Keratinocyte (primary cell): ENCODE results near the gene PRKAG2. TPM values are rescaled to one million over a fixed set of nuclear protein-coding genes. Genes with fewer than 3 reads are reported as not detected.

Experiments used
- DNase-seq: peaks from one replicate; pipeline ENCODE4 v3.0.0-alpha.2; 2011; ENCODE audit warnings: low read depth, missing footprints, low spot score
- FAIRE-seq: peaks from 2 replicates; lab custom pipeline; 2011; peaks lifted over from hg19 to GRCh38; lab: Jason Lieb, UNC
- H2AFZ ChIP-seq: 2 replicates; pipeline ENCODE4 v1.6.0; 2012; ENCODE audit warnings: low read length, control low read depth, inconsistent platforms; ENCODE audit not compliant: control insufficient read depth
- H3K27ac ChIP-seq: 2 replicates; pipeline ENCODE4 v1.5.1; 2011; ENCODE audit warnings: low read length; ENCODE audit not compliant: control insufficient read depth, insufficient read depth
- H3K27me3 ChIP-seq: 3 replicates; pipeline ENCODE4 v1.6.0; 2011; ENCODE audit warnings: low read length; ENCODE audit not compliant: control insufficient read depth, insufficient read depth; ENCODE audit errors: extremely low read depth
- H3K36me3 ChIP-seq, 2 experiments: 2 replicates in 1 of 2; 3 replicates in 1 of 2; pipeline ENCODE4 v1.5.1; 2011; ENCODE audit warnings: low read length in 2 of 2, mild to moderate bottlenecking in 1 of 2; ENCODE audit not compliant: control insufficient read depth in 2 of 2, insufficient read depth in 2 of 2; ENCODE audit errors: extremely low read depth in 1 of 2
- H3K4me1 ChIP-seq: 3 replicates; pipeline ENCODE4 v1.5.1; 2011; ENCODE audit warnings: low read length; ENCODE audit not compliant: control insufficient read depth, insufficient read depth; ENCODE audit errors: extremely low read depth
- H3K4me2 ChIP-seq: 3 replicates; pipeline ENCODE4 v1.6.0; 2011; ENCODE audit warnings: low read depth, low read length; ENCODE audit not compliant: control insufficient read depth, insufficient read depth; ENCODE audit errors: extremely low read depth
- H3K4me3 ChIP-seq, 3 experiments: fragments of 200-600 bp in 1 of 3; sonication (generic) in 1 of 3; 2 replicates in 2 of 3; 3 replicates in 1 of 3; pipeline ENCODE4 v1.5.1; 2011 to 2016; ENCODE audit warnings: low read length in 3 of 3, mild to moderate bottlenecking in 3 of 3, control low read depth in 2 of 3, inconsistent platforms in 1 of 3, low read depth in 1 of 3, mixed read lengths in 1 of 3, mixed run types in 1 of 3, moderate library complexity in 1 of 3; ENCODE audit not compliant: control insufficient read depth in 2 of 3, insufficient read depth in 2 of 3; ENCODE audit errors: extremely low read depth in 1 of 3
- H3K79me2 ChIP-seq: 2 replicates; pipeline ENCODE4 v1.6.0; 2012; ENCODE audit warnings: low read length; ENCODE audit not compliant: control insufficient read depth, insufficient read depth
- H3K9ac ChIP-seq: 3 replicates; pipeline ENCODE4 v1.6.0; 2011; ENCODE audit warnings: low read length; ENCODE audit not compliant: control insufficient read depth, insufficient read depth; ENCODE audit errors: extremely low read depth
- H3K9me1 ChIP-seq: 3 replicates; pipeline ENCODE4 v1.6.0; 2011; ENCODE audit warnings: low read length; ENCODE audit not compliant: control insufficient read depth, insufficient read depth; ENCODE audit errors: extremely low read depth
- H3K9me3 ChIP-seq: 2 replicates; pipeline ENCODE4 v1.5.1; 2012; ENCODE audit warnings: low read depth, low read length; ENCODE audit not compliant: control insufficient read depth
- H4K20me1 ChIP-seq: 3 replicates; pipeline ENCODE4 v1.6.0; 2011; ENCODE audit warnings: low read length; ENCODE audit not compliant: control insufficient read depth, insufficient read depth; ENCODE audit errors: extremely low read depth
- CTCF ChIP-seq, 3 experiments: IDR thresholded peaks in 1 of 3; conservative IDR thresholded peaks in 1 of 3; optimal IDR thresholded peaks in 1 of 3; 2 replicates in 2 of 3; 3 replicates in 1 of 3; pipeline versions ENCODE3 to v1.5.1; 2011; ENCODE audit warnings: low read length in 3 of 3, mild to moderate bottlenecking in 3 of 3, moderate library complexity in 2 of 3, control low read depth in 1 of 3, inconsistent platforms in 1 of 3; ENCODE audit not compliant: insufficient read depth in 2 of 3; ENCODE audit errors: extremely low read depth in 1 of 3
- EZH2 ChIP-seq: IDR thresholded peaks from one replicate; pipeline ENCODE4 v1.6.1; 2012; ENCODE audit warnings: inconsistent platforms, mild to moderate bottlenecking, low read length, moderate library complexity
- dilution Hi-C: fragments of 300-500 bp; cut with MboI; formaldehyde crosslinking; loops from one replicate; pipeline ENCODE4 v1.7.0; 2020; ENCODE audit warnings: low sequenced_read_pairs; ENCODE audit not compliant: extremely low pct_ligation_motif_present
- polyA plus RNA-seq, 5 experiments: library from polyadenylated mRNA; depleted of rRNA in 3 of 5; stranded (reverse) in 3 of 5; stranded (forward) in 1 of 5; unstranded in 1 of 5; fragments of >200 nt; gene quantifications; 1 replicate in 1 of 5; 2 replicates in 3 of 5; 3 replicates in 1 of 5; pipeline versions ENCODE4 v1.2.1 to v1.2.3, GENCODE V29; 2011 to 2012; ENCODE audit warnings: missing spikeins in 2 of 5, low read depth in 1 of 5, low replicate concordance in 1 of 5

Gene PRKAG2
- polyA plus RNA-seq, 1 donor (not counting 4 experiments of a cell fraction or from before 2014, with no cell fraction given): 39.5 TPM

GRCh38 chr7:151832138-151832537 lies 44.8 kb downstream of the PRKAG2 start:
- no peak for FAIRE-seq

GRCh38 chr7:151831606-151832005 lies 45.3 kb downstream of the PRKAG2 start:
- Histone ChIP-seq H3K36me3 (no peaks in the 10 kb centered on the region), H3K27ac (no peak overlapping the region), H3K9ac (no peak overlapping the region), H4K20me1 (no peaks in the 10 kb centered on the region), H3K27me3 (peaks cover 6% of the 10 kb centered on the region), H3K4me1 (no peaks in the 10 kb centered on the region), H3K79me2 (no peaks in the 10 kb centered on the region), H2AFZ (no peak overlapping the region), H3K4me3 (no peak overlapping the region), H3K4me2 (no peak overlapping the region), H3K9me1 (no peaks in the 10 kb centered on the region), H3K9me3 (no peaks in the 10 kb centered on the region)
- TF ChIP-seq EZH2: no peak
- no peak for TF ChIP-seq CTCF (optimal IDR thresholded peaks at IDR 0.05 in 1 of 3, IDR thresholded peaks at IDR 0.05 in 1 of 3, conservative IDR thresholded peaks at IDR 0.05 in 1 of 3; ENCODE audit: extremely low read depth in 1 of 3, insufficient read depth in 2 of 3, low read length in 3 of 3)
- no peak for FAIRE-seq
- DNase-seq: no peak
- dilution Hi-C loops: no loop called here

More at GRCh38 chr7:151832138-151832537, 44.8 kb downstream of the PRKAG2 start:
- H3K4me2 ChIP-seq: no peak overlapping the region
- no peak overlapping the region for H2AFZ ChIP-seq
- no peak for DNase-seq
- H3K4me1 ChIP-seq: no peaks in the 10 kb centered on the region
- no peak overlapping the region for H3K9ac ChIP-seq
- H3K27ac ChIP-seq: no peak overlapping the region
- H3K9me1 ChIP-seq: no peaks in the 10 kb centered on the region
- no peaks in the 10 kb centered on the region for H3K36me3 ChIP-seq
- peaks cover 6% of the 10 kb centered on the region for H3K27me3 ChIP-seq
- H3K79me2 ChIP-seq: no peaks in the 10 kb centered on the region
- H3K9me3 ChIP-seq: no peaks in the 10 kb centered on the region
- TF ChIP-seq EZH2 (no peak), CTCF (optimal IDR thresholded peaks at IDR 0.05 in 1 of 3, IDR thresholded peaks at IDR 0.05 in 1 of 3, conservative IDR thresholded peaks at IDR 0.05 in 1 of 3; ENCODE audit: extremely low read depth in 1 of 3, insufficient read depth in 2 of 3, low read length in 3 of 3) (no peak)
- no peaks in the 10 kb centered on the region for H4K20me1 ChIP-seq
- dilution Hi-C loops: no loop called here
- H3K4me3 ChIP-seq: no peak overlapping the region
